PC-3 (cell line): ENCODE data around the gene OPRD1. TPM values are rescaled to one million over a fixed set of nuclear protein-coding genes. Genes with fewer than 3 reads are reported as not detected.

Experiments used
- ATAC-seq: fragments of 200-7000 bp; cut with Tn5 transposase; 2 replicates; pipeline ENCODE4 v1.9.1; 2020; ENCODE audit warnings: mild to moderate bottlenecking, moderate library complexity
- BruUV-seq: library from RNA; stranded (reverse); fragments of 400-500 nt; replicated peaks from 2 replicates; lab custom pipeline; 2021; lab: Mats Ljungman, UMichigan
- CTCF ChIA-PET: fragments of 300-600 bp; sonication (Branson Sonifier 250); formaldehyde crosslinking; loops from one replicate; lab custom pipeline; 2022; ENCODE audit warnings: antibody characterized with exemption; lab: Charles Lee
- POLR2A ChIA-PET: fragments of 300-600 bp; sonication (Branson Sonifier 250); formaldehyde crosslinking; loops from one replicate; lab custom pipeline; 2022; ENCODE audit warnings: antibody characterized with exemption; ENCODE audit not compliant: unreplicated experiment; lab: Charles Lee
- DNase-seq: peaks from one replicate; pipeline ENCODE4 v3.0.0-alpha.2; 2015
- H2AFZ ChIP-seq: fragments of 300-600 bp; sonication (generic); 2 replicates; pipeline ENCODE4 v1.6.0; 2016; ENCODE audit warnings: antibody characterized with exemption, low read length
- H3F3A ChIP-seq: fragments of 300-600 bp; sonication (generic); one replicate; pipeline ENCODE4 v1.6.0; 2017; ENCODE audit warnings: antibody characterized with exemption, low read length, control low read depth, mild to moderate bottlenecking; ENCODE audit not compliant: unreplicated experiment
- H3K27ac ChIP-seq: fragments of 300-600 bp; sonication (generic); 2 replicates; pipeline ENCODE4 v1.5.1; 2016; ENCODE audit warnings: mild to moderate bottlenecking, low read length
- H3K27me3 ChIP-seq: fragments of 300-600 bp; sonication (generic); 2 replicates; pipeline ENCODE4 v1.6.1; 2016; ENCODE audit warnings: low read length, mixed read lengths
- H3K36me3 ChIP-seq: fragments of 300-600 bp; sonication (generic); 2 replicates; pipeline ENCODE4 v1.6.1; 2016; ENCODE audit warnings: low read depth, mixed run types, low read length, mixed read lengths
- H3K4me1 ChIP-seq: fragments of 300-600 bp; sonication (generic); 2 replicates; pipeline ENCODE4 v1.5.1; 2016; ENCODE audit warnings: low read length; ENCODE audit not compliant: insufficient read depth
- H3K4me2 ChIP-seq: fragments of 300-600 bp; sonication (generic); 2 replicates; pipeline ENCODE4 v1.6.0; 2016; ENCODE audit warnings: low read length
- H3K4me3 ChIP-seq: fragments of 300-600 bp; sonication (generic); 2 replicates; pipeline ENCODE4 v1.5.1; 2016; ENCODE audit warnings: mild to moderate bottlenecking, low read length, mixed read lengths
- H3K79me2 ChIP-seq: fragments of 300-600 bp; sonication (generic); 2 replicates; pipeline ENCODE4 v1.6.1; 2017; ENCODE audit warnings: low read length, mixed read lengths
- H3K9ac ChIP-seq: fragments of 300-600 bp; sonication (generic); 2 replicates; pipeline ENCODE4 v1.6.0; 2016; ENCODE audit warnings: mild to moderate bottlenecking, low read length
- H3K9me2 ChIP-seq: fragments of 300-600 bp; sonication (generic); replicated peaks from 2 replicates; pipeline ENCODE4 v1.6.1; 2016; ENCODE audit warnings: mixed run types, low read length, mixed read lengths
- H3K9me3 ChIP-seq: fragments of 300-600 bp; sonication (generic); 2 replicates; pipeline ENCODE4 v1.6.1; 2016; ENCODE audit warnings: low read length, mixed read lengths
- H4K20me1 ChIP-seq: fragments of 300-600 bp; sonication (generic); 2 replicates; pipeline ENCODE4 v1.6.1; 2016; ENCODE audit warnings: low read length, mixed read lengths
- EZH2 ChIP-seq: fragments of 300-600 bp; sonication (generic); IDR thresholded peaks from one replicate; pipeline ENCODE4 v1.6.1; 2017; ENCODE audit warnings: antibody characterized with exemption, mild to moderate bottlenecking, low read length; ENCODE audit not compliant: unreplicated experiment
- EZH2phosphoT487 ChIP-seq: fragments of 300-600 bp; sonication (generic); IDR thresholded peaks from 2 replicates; pipeline ENCODE4 v1.6.1; 2018; ENCODE audit warnings: mild to moderate bottlenecking, antibody characterized with exemption, low read length, borderline replicate concordance
- intact Hi-C: fragments of 100-400 bp; cut with micrococcal nuclease; formaldehyde crosslinking; loops from 2 replicates; pipeline ENCODE4 v1.9.0; 2023
- total RNA-seq: library from RNA; depleted of rRNA; stranded (reverse); fragments of >200 nt; gene quantifications from 2 replicates; pipeline ENCODE4 v1.2.3, GENCODE V29; 2014
- TF ChIP-seq, protein P1 (sequence below): fragments of 300-600 bp; sonication (generic); conservative IDR thresholded peaks from 2 replicates; pipeline ENCODE4 v1.5.1; 2017; ENCODE audit warnings: antibody characterized with exemption, low read depth, mild to moderate bottlenecking, low read length

Gene OPRD1
- total RNA-seq, 1 experiment from 2014 or later, result not detected

DNA sequence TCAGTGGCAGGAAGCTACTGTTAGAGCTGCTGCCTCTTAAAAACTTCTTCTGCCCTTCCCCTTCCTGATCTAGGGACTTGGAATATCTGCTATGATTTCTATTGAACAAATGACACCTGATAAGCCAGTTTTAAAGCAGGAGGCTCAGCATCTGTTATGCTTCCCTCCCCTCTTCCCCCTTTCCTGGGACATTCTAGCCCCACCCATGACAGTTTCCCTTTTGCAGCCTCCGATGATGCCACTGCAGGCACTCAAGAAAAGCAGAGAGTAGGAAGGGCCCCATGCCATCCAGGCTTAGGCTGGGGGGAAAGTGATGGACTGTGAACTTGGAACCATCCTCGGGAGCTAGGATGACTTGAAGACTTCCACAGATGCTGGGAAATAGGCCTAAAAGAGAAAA, 87.3 kb downstream of the OPRD1 start:
- Histone ChIP-seq H3K27ac (no peak overlapping the region), H3K27me3 (no peaks in the 10 kb centered on the region), H2AFZ (no peak overlapping the region), H3K4me1 (no peaks in the 10 kb centered on the region), H3K9me2 (no peaks in the 10 kb centered on the region), H3K36me3 (no peaks in the 10 kb centered on the region), H3K9ac (no peak overlapping the region), H3K4me2 (no peak overlapping the region), H3K4me3 (no peak overlapping the region), H3F3A (no peaks in the 10 kb centered on the region), H3K79me2 (no peaks in the 10 kb centered on the region), H3K9me3 (no peaks in the 10 kb centered on the region), H4K20me1 (no peaks in the 10 kb centered on the region)
- TF ChIP-seq EZH2phosphoT487, result no peak
- TF ChIP-seq, protein P1, sequence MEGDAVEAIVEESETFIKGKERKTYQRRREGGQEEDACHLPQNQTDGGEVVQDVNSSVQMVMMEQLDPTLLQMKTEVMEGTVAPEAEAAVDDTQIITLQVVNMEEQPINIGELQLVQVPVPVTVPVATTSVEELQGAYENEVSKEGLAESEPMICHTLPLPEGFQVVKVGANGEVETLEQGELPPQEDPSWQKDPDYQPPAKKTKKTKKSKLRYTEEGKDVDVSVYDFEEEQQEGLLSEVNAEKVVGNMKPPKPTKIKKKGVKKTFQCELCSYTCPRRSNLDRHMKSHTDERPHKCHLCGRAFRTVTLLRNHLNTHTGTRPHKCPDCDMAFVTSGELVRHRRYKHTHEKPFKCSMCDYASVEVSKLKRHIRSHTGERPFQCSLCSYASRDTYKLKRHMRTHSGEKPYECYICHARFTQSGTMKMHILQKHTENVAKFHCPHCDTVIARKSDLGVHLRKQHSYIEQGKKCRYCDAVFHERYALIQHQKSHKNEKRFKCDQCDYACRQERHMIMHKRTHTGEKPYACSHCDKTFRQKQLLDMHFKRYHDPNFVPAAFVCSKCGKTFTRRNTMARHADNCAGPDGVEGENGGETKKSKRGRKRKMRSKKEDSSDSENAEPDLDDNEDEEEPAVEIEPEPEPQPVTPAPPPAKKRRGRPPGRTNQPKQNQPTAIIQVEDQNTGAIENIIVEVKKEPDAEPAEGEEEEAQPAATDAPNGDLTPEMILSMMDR, result no peak
- no peak for TF ChIP-seq EZH2
- POLR2A ChIA-PET, result no interaction called here
- DNase-seq, result no peak
- intact Hi-C loops, result no loop called here
- CTCF ChIA-PET, result no interaction called here
- BruUV-seq, result no TSS peak
- no peak for ATAC-seq

- no peak for DNase-seq
- intact Hi-C loops, result no loop called here
- no peaks in the 10 kb centered on the region for H3K27me3 ChIP-seq
- H3K27ac ChIP-seq, result no peak overlapping the region
- H3K36me3 ChIP-seq, result no peaks in the 10 kb centered on the region
- H3K4me2 ChIP-seq, result no peak overlapping the region
- no peak overlapping the region for H2AFZ ChIP-seq
- no peaks in the 10 kb centered on the region for H3K4me1 ChIP-seq
- no peaks in the 10 kb centered on the region for H3F3A ChIP-seq
- CTCF ChIA-PET, result no interaction called here
- BruUV-seq, result no TSS peak
- TF ChIP-seq EZH2phosphoT487 (no peak), EZH2 (no peak)
- TF ChIP-seq, protein P1, result no peak
- no peaks in the 10 kb centered on the region for H3K9me3 ChIP-seq
- H3K79me2 ChIP-seq, result no peaks in the 10 kb centered on the region
- POLR2A ChIA-PET, result no interaction called here
- no peak overlapping the region for H3K4me3 ChIP-seq
- H4K20me1 ChIP-seq, result no peaks in the 10 kb centered on the region
- no peaks in the 10 kb centered on the region for H3K9me2 ChIP-seq
- no peak overlapping the region for H3K9ac ChIP-seq
- no peak for ATAC-seq
Measured at GRCh38 chr1:28900562-28900961, 88.6 kb downstream of the OPRD1 start.

- no peak for TF ChIP-seq EZH2
- TF ChIP-seq, protein P1, result no peak
- H2AFZ ChIP-seq, result no peak overlapping the region
- no peak for DNase-seq
- no peaks in the 10 kb centered on the region for H3F3A ChIP-seq
- H3K27me3 ChIP-seq, result no peaks in the 10 kb centered on the region
- H3K4me1 ChIP-seq, result no peaks in the 10 kb centered on the region
- no peaks in the 10 kb centered on the region for H3K79me2 ChIP-seq
- CTCF ChIA-PET, result interaction anchor here (0.6 kb wide), 1 partner anchor 85 kb away, joined by 3 read pairs; no protein-coding TSS in a partner anchor
- no peaks in the 10 kb centered on the region for H3K9me2 ChIP-seq
- POLR2A ChIA-PET, result no interaction called here
- no peak overlapping the region for H3K4me3 ChIP-seq
- no peak overlapping the region for H3K4me2 ChIP-seq
- H3K36me3 ChIP-seq, result no peaks in the 10 kb centered on the region
- no peaks in the 10 kb centered on the region for H3K9me3 ChIP-seq
- no peak overlapping the region for H3K27ac ChIP-seq
- H3K9ac ChIP-seq, result no peak overlapping the region
- intact Hi-C loops, result no loop called here
- no peaks in the 10 kb centered on the region for H4K20me1 ChIP-seq
- no TSS peak for BruUV-seq
- no peak for ATAC-seq
Measured at GRCh38 chr1:28902738-28903137, 90.8 kb downstream of the OPRD1 start.
